Measurements from ENCODE around the gene PNKP. TPM values are rescaled to one million over a fixed set of nuclear protein-coding genes. Genes with fewer than 3 reads are reported as not detected.
A peak's percentile ranks its signal among the peaks of the same experiment; 100 is the strongest.

The PNKP gene
- total RNA-seq, 1 experiment from 2014 or later: 130 TPM

- DNase-seq: peak; percentile 90 to 94
- Mint-ChIP-seq H3K36me3 (ENCODE audit: insufficient read depth, unreplicated experiment) (peaks cover 47% of the 10 kb centered on the region), H3K4me3 (ENCODE audit: unreplicated experiment) (peak overlapping the region; percentile 89), H3K27me3 (ENCODE audit: insufficient read depth, unreplicated experiment) (peaks cover 3% of the 10 kb centered on the region), H3K4me1 (ENCODE audit: low read depth, unreplicated experiment) (no peaks in the 10 kb centered on the region), H3K9me3 (ENCODE audit: unreplicated experiment) (no peaks in the 10 kb centered on the region), H3K27ac (ENCODE audit: unreplicated experiment) (peak overlapping the region; percentile 85)
- H3K9me3 ChIP-seq: no peaks in the 10 kb centered on the region
- H3K4me3 ChIP-seq (ENCODE audit: low read depth, low read length): peak overlapping the region; percentile 86
- BruUV-seq (replicated peaks): TSS peak; percentile 47
- TF ChIP-seq, protein P1, sequence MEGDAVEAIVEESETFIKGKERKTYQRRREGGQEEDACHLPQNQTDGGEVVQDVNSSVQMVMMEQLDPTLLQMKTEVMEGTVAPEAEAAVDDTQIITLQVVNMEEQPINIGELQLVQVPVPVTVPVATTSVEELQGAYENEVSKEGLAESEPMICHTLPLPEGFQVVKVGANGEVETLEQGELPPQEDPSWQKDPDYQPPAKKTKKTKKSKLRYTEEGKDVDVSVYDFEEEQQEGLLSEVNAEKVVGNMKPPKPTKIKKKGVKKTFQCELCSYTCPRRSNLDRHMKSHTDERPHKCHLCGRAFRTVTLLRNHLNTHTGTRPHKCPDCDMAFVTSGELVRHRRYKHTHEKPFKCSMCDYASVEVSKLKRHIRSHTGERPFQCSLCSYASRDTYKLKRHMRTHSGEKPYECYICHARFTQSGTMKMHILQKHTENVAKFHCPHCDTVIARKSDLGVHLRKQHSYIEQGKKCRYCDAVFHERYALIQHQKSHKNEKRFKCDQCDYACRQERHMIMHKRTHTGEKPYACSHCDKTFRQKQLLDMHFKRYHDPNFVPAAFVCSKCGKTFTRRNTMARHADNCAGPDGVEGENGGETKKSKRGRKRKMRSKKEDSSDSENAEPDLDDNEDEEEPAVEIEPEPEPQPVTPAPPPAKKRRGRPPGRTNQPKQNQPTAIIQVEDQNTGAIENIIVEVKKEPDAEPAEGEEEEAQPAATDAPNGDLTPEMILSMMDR (IDR thresholded peaks at IDR 0.05; ENCODE audit: insufficient read depth in 1 of 2, low read depth in 1 of 2, low read length in 1 of 2, severe bottlenecking in 1 of 2, unreplicated experiment in 1 of 2): peak; percentile 81 to 88
- no peaks in the 10 kb centered on the region for H3K27me3 ChIP-seq (replicated peaks; ENCODE audit: control insufficient read depth, insufficient read depth, low read length)
- intact Hi-C loops (cut with micrococcal nuclease; ENCODE audit: unreplicated experiment): loop anchor here (1.0 to 2.0 kb wide), 2 partner anchors 12 to 15 kb away; no protein-coding TSS in a partner anchor
- no peaks in the 10 kb centered on the region for H3K36me3 ChIP-seq (ENCODE audit: control insufficient read depth, insufficient read depth, low read length)
- ChIA-PET CTCF (interaction anchor here (0.6 to 1.4 kb wide), 9 partner anchors 12 to 373 kb away, joined by 3 to 9 read pairs (median 4); partner anchors contain the start of genes AKT1S1, ATF5, MED25 and NUP62), POLR2A (interaction anchor here (0.6 to 1.6 kb wide), 7 partner anchors 11 to 927 kb away, joined by 3 to 7 read pairs (median 4); partner anchors contain the start of gene NUP62)
- peaks cover 12% of the 10 kb centered on the region for H3K4me1 ChIP-seq
Measured at GRCh38 chr19:49889687-49890348, 22.4 kb upstream of the PNKP start.

GRCh38 chr19:49889038-49889686, 21.8 kb upstream of the PNKP start:
- H3K9me3 Mint-ChIP-seq (ENCODE audit: unreplicated experiment): no peaks in the 10 kb centered on the region
- peak overlapping the region; percentile 89 for H3K4me3 Mint-ChIP-seq (ENCODE audit: unreplicated experiment)
- peaks cover 3% of the 10 kb centered on the region for H3K27me3 Mint-ChIP-seq (ENCODE audit: insufficient read depth, unreplicated experiment)
- H3K27me3 ChIP-seq (replicated peaks; ENCODE audit: control insufficient read depth, insufficient read depth, low read length): no peaks in the 10 kb centered on the region
- peak overlapping the region; percentile 85 for H3K27ac Mint-ChIP-seq (ENCODE audit: unreplicated experiment)
- TF ChIP-seq, protein P1 (IDR thresholded peaks at IDR 0.05; ENCODE audit: insufficient read depth in 1 of 2, low read depth in 1 of 2, low read length in 1 of 2, severe bottlenecking in 1 of 2, unreplicated experiment in 1 of 2): no peak
- H3K36me3 Mint-ChIP-seq (ENCODE audit: insufficient read depth, unreplicated experiment): peaks cover 53% of the 10 kb centered on the region
- no peaks in the 10 kb centered on the region for H3K9me3 ChIP-seq
- peaks cover 12% of the 10 kb centered on the region for H3K4me1 ChIP-seq
- no TSS peak for BruUV-seq (replicated peaks)
- H3K4me3 ChIP-seq (ENCODE audit: low read depth, low read length): peak overlapping the region; percentile 86; the same call in 1 of the 2 replicates
- POLR2A ChIA-PET: interaction anchor here (1.6 kb wide), 1 partner anchor 20 kb away, joined by 7 read pairs; no protein-coding TSS in a partner anchor
- CTCF ChIA-PET: no interaction called here
- H3K36me3 ChIP-seq (ENCODE audit: control insufficient read depth, insufficient read depth, low read length): no peaks in the 10 kb centered on the region
- intact Hi-C loops (cut with micrococcal nuclease; ENCODE audit: unreplicated experiment): no loop called here
- peak in 1 of 2 experiments; percentile 30 for DNase-seq
- no peaks in the 10 kb centered on the region for H3K4me1 Mint-ChIP-seq (ENCODE audit: low read depth, unreplicated experiment)

DNA sequence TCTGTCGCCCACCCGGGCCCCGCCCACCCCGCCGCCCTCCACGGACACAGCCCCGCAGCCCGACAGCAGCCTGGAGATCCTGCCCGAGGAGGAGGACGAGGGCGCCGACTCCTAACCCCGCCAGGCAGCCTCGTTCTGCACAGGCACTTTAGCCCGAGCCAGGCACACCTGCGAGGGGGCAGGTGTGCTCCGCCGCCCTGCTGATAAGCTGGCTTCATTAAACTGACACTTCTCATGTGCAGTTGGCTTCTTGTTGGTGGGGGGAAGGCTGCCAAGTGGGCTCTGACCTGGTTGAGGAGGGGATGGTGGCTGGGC, 21.1 kb upstream of the PNKP start:
- Histone ChIP-seq H3K4me1 (peaks cover 12% of the 10 kb centered on the region), H3K36me3 (ENCODE audit: control insufficient read depth, insufficient read depth, low read length) (no peaks in the 10 kb centered on the region; the same call in 1 of the 2 replicates), H3K27me3 (replicated peaks; ENCODE audit: control insufficient read depth, insufficient read depth, low read length) (no peaks in the 10 kb centered on the region), H3K9me3 (no peaks in the 10 kb centered on the region), H3K4me3 (ENCODE audit: low read depth, low read length) (no peak overlapping the region)
- peak in 1 of 2 experiments; percentile 27 for DNase-seq
- Mint-ChIP-seq H3K27ac (ENCODE audit: unreplicated experiment) (no peak overlapping the region), H3K36me3 (ENCODE audit: insufficient read depth, unreplicated experiment) (peaks cover 53% of the 10 kb centered on the region), H3K27me3 (ENCODE audit: insufficient read depth, unreplicated experiment) (peaks cover 3% of the 10 kb centered on the region), H3K4me1 (ENCODE audit: low read depth, unreplicated experiment) (no peaks in the 10 kb centered on the region), H3K4me3 (ENCODE audit: unreplicated experiment) (peak overlapping the region; percentile 89), H3K9me3 (ENCODE audit: unreplicated experiment) (no peaks in the 10 kb centered on the region)
- ChIA-PET CTCF (no interaction called here), POLR2A (no interaction called here)
- no TSS peak for BruUV-seq (replicated peaks)
- TF ChIP-seq, protein P1 (IDR thresholded peaks at IDR 0.05; ENCODE audit: insufficient read depth in 1 of 2, low read depth in 1 of 2, low read length in 1 of 2, severe bottlenecking in 1 of 2, unreplicated experiment in 1 of 2): no peak
- intact Hi-C loops (cut with micrococcal nuclease; ENCODE audit: unreplicated experiment): no loop called here

Measured in Caco-2 (cell line).